Measurements from ENCODE around the gene CAMSAP1.
"Not testable (repeated sequence)": the region's sequence is repeated elsewhere in the genome, so short reads cannot be mapped to it uniquely, and the experiment has no call there.

The CAMSAP1 gene

GRCh38 chr9:135895202-135895848 lies 12.0 kb downstream of the CAMSAP1 start:
- DNase-seq = no peak

GRCh38 chr9:135893104-135893503 lies 14.2 kb downstream of the CAMSAP1 start:
- DNase-seq = no peak

- not testable (repeated sequence) for DNase-seq
Measured at GRCh38 chr9:135892327-135892726, 15.0 kb downstream of the CAMSAP1 start.

GRCh38 chr9:135891027-135891631 lies 16.2 kb downstream of the CAMSAP1 start:
- DNase-seq = no peak

GRCh38 chr9:135890190-135891026 lies 16.9 kb downstream of the CAMSAP1 start:
- no peak for DNase-seq

GRCh38 chr9:135889564-135890189 lies 17.7 kb downstream of the CAMSAP1 start:
- DNase-seq = no peak

GRCh38 chr9:135888766-135889394 lies 18.5 kb downstream of the CAMSAP1 start:
- no peak for DNase-seq

- no peak for DNase-seq
Measured at GRCh38 chr9:135888126-135888765, 19.1 kb downstream of the CAMSAP1 start.

GRCh38 chr9:135887585-135888050 lies 19.7 kb downstream of the CAMSAP1 start:
- DNase-seq = peak in 2 of 4 experiments; percentile 41 to 55

GRCh38 chr9:135887021-135887507 lies 20.3 kb downstream of the CAMSAP1 start:
- no peak for DNase-seq

GRCh38 chr9:135886147-135886981 lies 21.0 kb downstream of the CAMSAP1 start:
- DNase-seq = no peak

- no peak for DNase-seq
Measured at GRCh38 chr9:135885100-135885853, 22.1 kb downstream of the CAMSAP1 start.

GRCh38 chr9:135884328-135885035 lies 22.9 kb downstream of the CAMSAP1 start:
- no peak for DNase-seq

GRCh38 chr9:135883410-135884089 lies 23.8 kb downstream of the CAMSAP1 start:
- no peak for DNase-seq

- no peak for DNase-seq
Measured at GRCh38 chr9:135882011-135882410, 25.3 kb downstream of the CAMSAP1 start.

- no peak for DNase-seq
Measured at GRCh38 chr9:135880438-135880837, 26.9 kb downstream of the CAMSAP1 start.

- no peak for DNase-seq
Measured at GRCh38 chr9:135879619-135880018, 27.7 kb downstream of the CAMSAP1 start.

GRCh38 chr9:135879237-135879601 lies 28.1 kb downstream of the CAMSAP1 start:
- no peak for DNase-seq
